ENCODE measurements around the gene DNAJB6.

GRCh38 chr7:157433628-157434027 lies 96.8 kb downstream of the DNAJB6 start:
- TF ChIP-seq CTCF (IDR thresholded peaks at IDR 0.05; ENCODE audit: insufficient read depth, low read length, poor library complexity, severe bottlenecking) (no peak), EZH2phosphoT487 (conservative IDR thresholded peaks at IDR 0.05; ENCODE audit: low read length) (no peak)
